ENCODE measurements around the gene ZNF221. TPM values are rescaled to one million over a fixed set of nuclear protein-coding genes. Genes with fewer than 3 reads are reported as not detected.
A peak's percentile ranks its signal among the peaks of the same experiment; 100 is the strongest.

ZNF221 gene
- total RNA-seq (2021; ENCODE audit: unreplicated experiment) (2.5 TPM), Bru-seq, nascent RNA (percentile 54 among the genes with signal in this experiment), BruChase-seq, experiment 1, labeled RNA remaining after a 6-hour chase (percentile 42 among the genes with signal in this experiment), BruChase-seq, experiment 2, labeled RNA remaining after a 2-hour chase (percentile 49 among the genes with signal in this experiment)
- polyA plus RNA-seq (2012): 0.67 and 1.5 TPM in 2 replicates
- long read RNA-seq, partial matches to known transcripts: 0 of 3 reads
- long read RNA-seq, other reads (novel, unspliced or antisense): 1 of 3 reads

- RAD21 ChIA-PET (ENCODE audit: low non-redundant PET in 1 of 2, low total read pairs in 2 of 2, uncharacterized antibody in 2 of 2, unreplicated experiment in 2 of 2): interaction anchor here in 1 of 2 experiments (0.8 kb wide), 1 partner anchor 16 kb away, joined by 4 read pairs; the partner anchor contains the start of gene ZNF45
- intact Hi-C loops (cut with micrococcal nuclease): loop anchor here (1.0 to 5.0 kb wide), 4 partner anchors 16 to 194 kb away; partner anchors contain the start of genes ZNF224, ZNF230 and ZNF45
- H3K9me2 ChIP-seq (ENCODE audit: insufficient read depth): no peaks in the 10 kb centered on the region
- TSS peak; percentile 81 for BruUV-seq (replicated peaks)
- DNase-seq (ENCODE audit: low read depth, low spot score) (peak; percentile 95), ATAC-seq (peak; percentile 96)
- H3K9me3 ChIP-seq (ENCODE audit: control insufficient read depth in 1 of 2, insufficient read depth in 1 of 2, low read depth in 1 of 2, low read length in 2 of 2): peaks cover 5 to 24% of the 10 kb centered on the region in 2 experiments; a peak in 3 of 4 replicates
- peak within 1 kb of the TSS; percentile 81 for H3K4me2 ChIP-seq (ENCODE audit: low read length)
- CTCF ChIA-PET: interaction anchor here (0.8 to 1.2 kb wide), 3 partner anchors 16 to 283 kb away, joined by 3 to 8 read pairs (median 3); partner anchors contain the start of genes ZNF283 and ZNF45
- no peaks in the 10 kb centered on the region for H4K20me1 ChIP-seq (ENCODE audit: insufficient read depth)
- peak within 1 kb of the TSS; percentile 49 for H3K9ac ChIP-seq (ENCODE audit: low read length)
- H3K27ac ChIP-seq (ENCODE audit: low read depth, low read length): peak within 1 kb of the TSS; percentile 56
- H3K4me3 ChIP-seq (replicated peaks in 1 of 2; ENCODE audit: low read depth in 1 of 2, low read length in 2 of 2): peak within 1 kb of the TSS; percentile 73 to 80
- H3K27me3 ChIP-seq (ENCODE audit: insufficient read depth, low read length): no peaks in the 10 kb centered on the region
- H3K79me2 ChIP-seq (ENCODE audit: insufficient read depth, low read length): no peaks in the 10 kb centered on the region
- peak within 1 kb of the TSS; percentile 100 for H2AFZ ChIP-seq (ENCODE audit: low read depth, low read length, poor library complexity, severe bottlenecking)
- peaks cover 2 to 4% of the 10 kb centered on the region in 2 experiments; a peak in 3 of 4 replicates for H3K4me1 ChIP-seq (ENCODE audit: control insufficient read depth in 1 of 2, insufficient read depth in 2 of 2, low read length in 2 of 2)
- POLR2A ChIA-PET: interaction anchor here (0.9 kb wide), 1 partner anchor 16 kb away, joined by 6 read pairs; the partner anchor contains the start of gene ZNF45
- H3K36me3 ChIP-seq (ENCODE audit: control insufficient read depth in 1 of 2, insufficient read depth in 2 of 2, low read length in 2 of 2): no peaks in the 10 kb centered on the region
- peak; percentile 65 for TF ChIP-seq POLR2AphosphoS5 (IDR thresholded peaks at IDR 0.05; ENCODE audit: low read depth, low read length)
- TF ChIP-seq ATF3 (IDR thresholded peaks at IDR 0.05): no peak
- TF ChIP-seq ZNF274 (IDR thresholded peaks at IDR 0.05; ENCODE audit: low read depth, low read length): no peak
- no peak for TF ChIP-seq POLR2A (IDR thresholded peaks at IDR 0.05; ENCODE audit: borderline replicate concordance, extremely low read depth, insufficient read depth, insufficient read length)
- peak; percentile 50; the same call in 1 of the 2 replicates for TF ChIP-seq SRF (IDR thresholded peaks at IDR 0.05; ENCODE audit: low read depth)
- TF ChIP-seq SP1 (IDR thresholded peaks at IDR 0.05; ENCODE audit: low read depth): peak; percentile 34; the same call in 1 of the 2 replicates
- peak; percentile 81 for TF ChIP-seq ELF1 (IDR thresholded peaks at IDR 0.05; ENCODE audit: borderline replicate concordance, low read depth)
- no peak for TF ChIP-seq ZFX (IDR thresholded peaks at IDR 0.05)
- peak in 2 of 3 experiments; percentile 49 to 58; a peak in 4 of 6 replicates for TF ChIP-seq CTCF (IDR thresholded peaks at IDR 0.05 in 2 of 3, conservative IDR thresholded peaks at IDR 0.05 in 1 of 3; ENCODE audit: borderline replicate concordance in 1 of 3, insufficient read depth in 1 of 3, low read depth in 2 of 3, low read length in 2 of 3)
- TF ChIP-seq CBX3 (IDR thresholded peaks at IDR 0.05; ENCODE audit: low read depth): peak; percentile 82; the same call in 1 of the 2 replicates
- TF ChIP-seq RAD21 (IDR thresholded peaks at IDR 0.05; ENCODE audit: low read depth): peak; percentile 57
- no peak for TF ChIP-seq JUND (IDR thresholded peaks at IDR 0.05)
- TF ChIP-seq CEBPB (IDR thresholded peaks at IDR 0.05; ENCODE audit: low read depth): peak; percentile 94
- no peak for TF ChIP-seq EGR1 (IDR thresholded peaks at IDR 0.05; ENCODE audit: low read depth)
- TF ChIP-seq YY1 (IDR thresholded peaks at IDR 0.05; ENCODE audit: extremely low read depth, insufficient replicate concordance, low read depth, low read length): peak; percentile 36
- no peak for TF ChIP-seq TCF7L2 (IDR thresholded peaks at IDR 0.05; ENCODE audit: borderline replicate concordance, extremely low read depth, insufficient read depth, insufficient read length)
- TF ChIP-seq ZBTB33 (IDR thresholded peaks at IDR 0.05; ENCODE audit: extremely low read depth, insufficient replicate concordance, low read length): peak; percentile 49
- TF ChIP-seq SIN3A (IDR thresholded peaks at IDR 0.05; ENCODE audit: low read depth): no peak
- no peak for TF ChIP-seq FOSL1 (IDR thresholded peaks at IDR 0.05; ENCODE audit: low read depth)
- TF ChIP-seq MAX (IDR thresholded peaks at IDR 0.05): peak; percentile 46; the same call in 1 of the 2 replicates
- TF ChIP-seq EZH2phosphoT487 (IDR thresholded peaks at IDR 0.05; ENCODE audit: borderline replicate concordance): no peak
These were observed at the start of gene ZNF221 for GRCh38 chr19:43950834-43951645. ZNF221 (plus strand) TSS chr19:43951228; CDS start chr19:43962727, 11,499 bp downstream.
